Measurements from ENCODE around the gene BMF. TPM values are rescaled to one million over a fixed set of nuclear protein-coding genes. Genes with fewer than 3 reads are reported as not detected.
"Not testable (repeated sequence)": the region's sequence is repeated elsewhere in the genome, so short reads cannot be mapped to it uniquely, and the experiment has no call there.

The BMF gene
- total RNA-seq, 1 donor from 2014 or later: 18.4 TPM

GRCh38 chr15:40087991-40088928 is 20.4 kb downstream of the BMF start:
- no peak for DNase-seq

DNA sequence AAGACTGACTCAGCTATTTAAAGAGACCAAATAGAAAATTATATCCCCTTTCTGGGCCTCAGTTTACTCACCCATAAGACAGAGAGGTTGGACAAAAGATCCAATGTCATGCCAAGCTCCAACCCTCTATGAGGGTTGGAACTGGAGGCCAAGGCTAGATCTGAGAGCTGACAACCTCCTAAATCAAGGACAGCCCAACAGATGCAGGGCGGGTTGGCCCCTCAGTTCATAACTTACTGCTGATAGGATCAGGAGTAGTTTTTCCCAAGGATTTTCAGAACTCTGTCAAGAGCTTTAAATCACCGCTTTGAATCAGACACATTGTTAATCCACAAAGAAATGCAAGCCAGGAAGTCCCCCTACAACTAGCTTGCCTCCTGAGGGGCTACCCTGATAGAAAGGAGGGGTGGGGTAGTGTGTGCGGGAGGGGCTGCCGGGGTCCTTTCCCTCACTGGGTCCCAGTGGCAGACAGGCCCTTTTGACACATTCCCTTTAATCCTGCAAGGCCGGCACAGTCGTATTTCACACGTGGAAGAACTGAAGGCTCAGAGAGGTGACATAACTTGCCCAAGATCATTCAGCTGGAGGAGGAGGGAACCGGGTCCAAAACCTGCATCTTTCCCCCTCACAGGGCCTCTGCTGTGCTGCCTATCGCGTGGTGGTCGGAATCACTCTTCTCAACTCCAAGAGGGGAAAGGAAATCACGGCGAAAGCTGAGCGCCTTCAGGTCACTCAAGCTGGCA is 21.4 kb downstream of the BMF start:
- no peak for DNase-seq

GRCh38 chr15:40085266-40085665 is 23.4 kb downstream of the BMF start:
- no peak for DNase-seq

- no peak for DNase-seq
Measured at GRCh38 chr15:40084650-40085049, 24.0 kb downstream of the BMF start.

- no peak for DNase-seq
Measured at GRCh38 chr15:40082195-40082883, 26.3 kb downstream of the BMF start.

DNA sequence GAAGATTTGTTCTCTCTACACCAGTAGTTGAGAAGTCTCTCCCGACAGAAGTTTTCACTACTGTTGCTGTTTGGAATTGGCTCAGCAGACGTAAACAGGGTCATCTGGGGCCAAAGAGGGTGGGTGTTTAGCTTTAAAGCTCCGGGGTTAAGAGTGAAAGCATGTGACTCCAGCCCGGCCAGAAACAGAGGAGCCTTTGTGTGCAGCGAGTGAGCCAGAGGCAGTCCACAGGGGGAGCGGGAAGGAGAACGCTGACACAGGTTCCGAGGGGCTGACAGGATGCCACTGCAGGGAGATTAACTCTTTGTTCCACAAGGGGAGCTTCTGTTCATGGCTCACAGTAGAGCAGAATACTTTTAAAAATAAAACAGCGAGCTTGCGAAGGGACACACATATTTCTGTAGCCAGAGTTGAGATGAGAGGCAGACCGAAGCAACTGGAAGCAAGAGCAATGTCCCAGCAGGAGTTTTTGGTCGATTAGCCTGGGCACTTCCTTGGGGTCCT is 26.9 kb downstream of the BMF start:
- DNase-seq: peak; percentile 92

DNA sequence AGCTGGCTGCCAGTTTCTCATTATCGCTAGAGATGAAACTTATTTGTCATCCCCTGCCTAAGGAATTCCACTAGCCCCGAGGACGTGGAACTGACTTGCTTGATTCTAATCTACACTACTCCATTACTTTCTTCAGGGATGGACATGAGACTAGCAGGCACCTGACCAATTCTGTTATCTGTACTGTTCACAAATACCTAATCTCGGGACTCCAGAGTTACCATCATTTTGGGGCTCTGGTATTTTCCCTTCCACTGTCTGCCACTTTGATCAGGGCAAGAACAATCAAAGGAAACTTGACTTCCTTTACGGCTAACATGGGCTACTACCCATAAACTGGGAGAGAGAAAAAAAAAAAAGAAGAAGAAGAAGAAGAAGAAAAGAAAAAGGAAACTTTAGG is 27.8 kb downstream of the BMF start:
- peak; percentile 72 for DNase-seq

DNA sequence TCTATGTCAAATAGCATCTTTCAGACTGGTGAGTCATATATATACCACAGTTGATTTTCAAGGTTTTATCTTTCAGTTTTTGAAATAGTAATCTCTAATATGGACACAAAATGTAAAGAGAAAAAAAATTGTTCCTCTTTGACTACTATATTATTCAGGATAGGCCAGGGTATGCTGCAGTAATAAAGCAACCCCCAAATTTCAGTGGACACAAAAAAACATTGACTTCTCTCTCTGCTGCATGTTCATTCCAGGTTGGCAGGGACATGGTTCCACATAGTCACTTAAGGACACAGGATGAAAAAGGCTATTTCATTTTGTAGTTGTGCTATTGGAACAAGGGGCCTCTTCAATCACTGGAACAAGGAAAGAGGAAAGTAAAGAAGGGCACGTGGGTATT is 28.6 kb downstream of the BMF start:
- no peak for DNase-seq

GRCh38 chr15:40079456-40079855 is 29.2 kb downstream of the BMF start:
- no peak for DNase-seq

DNA sequence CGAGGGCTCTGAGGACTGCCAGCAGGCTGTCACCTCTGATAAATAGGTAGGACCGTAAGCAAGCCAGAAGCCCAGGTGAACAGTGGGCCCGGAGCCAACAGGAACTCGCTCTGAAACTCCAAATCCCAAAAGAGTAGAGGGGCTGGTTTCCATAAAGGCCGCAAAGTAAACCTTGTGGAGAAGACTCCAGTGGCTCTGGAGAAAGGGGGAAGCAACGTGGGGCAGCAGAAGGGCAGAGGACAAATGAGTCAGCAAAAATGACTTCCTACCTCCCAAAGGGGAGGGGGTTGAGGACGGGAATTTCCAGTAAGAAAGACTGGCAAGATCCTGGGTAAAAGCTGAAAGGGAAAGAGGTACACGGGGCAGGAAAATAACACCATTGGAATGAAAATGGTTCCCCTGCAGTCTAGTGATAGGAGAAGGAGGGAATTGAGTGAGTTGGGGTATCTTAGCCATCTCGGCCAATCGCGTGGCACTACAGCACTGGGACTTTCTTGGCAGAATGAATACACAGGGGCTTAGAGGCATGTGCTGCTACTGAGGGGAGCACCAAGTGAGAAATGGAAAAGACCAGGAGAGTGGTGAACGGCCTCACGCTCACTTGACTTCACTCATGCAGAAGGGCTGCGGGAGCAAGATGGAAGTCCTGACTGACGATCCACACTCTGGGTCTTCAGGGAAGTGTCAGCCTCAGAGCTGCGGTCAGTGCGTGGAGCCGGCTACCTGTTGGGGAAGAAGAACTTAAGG is 33.2 kb downstream of the BMF start:
- DNase-seq: peak; percentile 53

DNA sequence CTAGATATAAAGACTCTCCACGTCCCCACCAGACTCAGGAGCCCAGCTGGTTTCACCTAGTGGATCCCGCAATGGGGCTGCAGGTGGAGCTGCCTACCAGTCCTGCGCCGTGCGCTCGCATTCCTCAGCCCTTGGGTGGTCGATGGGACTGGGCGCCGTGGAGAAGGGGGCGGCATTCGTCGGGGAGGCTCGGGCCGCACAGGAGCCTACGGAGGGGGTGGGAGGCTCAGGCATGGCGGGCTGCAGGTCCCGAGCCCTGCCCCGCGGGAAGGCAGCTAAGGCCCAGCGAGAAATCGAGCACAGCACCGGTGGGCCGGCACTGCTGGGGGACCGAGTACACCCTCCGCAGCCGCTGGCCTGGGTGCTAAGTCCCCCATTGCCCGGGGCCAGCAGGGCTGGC is 34.0 kb downstream of the BMF start:
- DNase-seq: not testable (repeated sequence)

GRCh38 chr15:40073716-40074490 is 34.8 kb downstream of the BMF start:
- not testable (repeated sequence) for DNase-seq

- peak; percentile 63 for DNase-seq
Measured at GRCh38 chr15:40072216-40072990, 36.3 kb downstream of the BMF start.

DNA sequence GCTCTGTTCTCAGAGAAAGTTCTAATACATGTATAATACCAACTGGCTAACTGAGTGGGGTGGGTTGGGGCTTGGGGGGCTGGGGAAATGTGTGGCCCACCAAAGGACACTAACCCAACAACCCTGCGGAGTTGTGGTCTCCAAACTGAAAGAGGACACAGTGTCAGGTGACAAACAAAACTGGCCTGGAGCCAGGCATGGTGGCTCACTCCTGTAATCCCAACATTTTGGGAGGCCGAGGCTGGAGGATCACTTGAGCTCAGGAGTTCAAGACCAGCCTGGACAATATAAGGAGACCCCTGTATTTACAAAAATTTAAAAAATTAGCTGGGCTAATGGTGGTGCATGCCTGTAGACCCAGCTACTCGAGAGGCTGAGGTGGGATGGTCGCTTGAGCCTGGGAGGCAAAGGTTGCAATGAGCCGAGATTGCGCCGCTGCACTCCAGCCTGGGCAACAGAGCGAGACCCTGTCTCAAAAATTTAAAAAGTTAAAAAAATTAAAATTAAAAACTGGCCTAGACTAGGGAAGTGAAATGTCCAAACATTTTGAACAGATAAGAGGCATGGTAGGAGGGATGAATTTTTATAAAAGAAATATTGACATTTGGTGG is 38.0 kb downstream of the BMF start:
- DNase-seq: no peak

- DNase-seq: no peak
Measured at GRCh38 chr15:40070166-40070557, 38.5 kb downstream of the BMF start.

GRCh38 chr15:40069178-40070165 is 39.2 kb downstream of the BMF start:
- peak; percentile 87 for DNase-seq

DNA sequence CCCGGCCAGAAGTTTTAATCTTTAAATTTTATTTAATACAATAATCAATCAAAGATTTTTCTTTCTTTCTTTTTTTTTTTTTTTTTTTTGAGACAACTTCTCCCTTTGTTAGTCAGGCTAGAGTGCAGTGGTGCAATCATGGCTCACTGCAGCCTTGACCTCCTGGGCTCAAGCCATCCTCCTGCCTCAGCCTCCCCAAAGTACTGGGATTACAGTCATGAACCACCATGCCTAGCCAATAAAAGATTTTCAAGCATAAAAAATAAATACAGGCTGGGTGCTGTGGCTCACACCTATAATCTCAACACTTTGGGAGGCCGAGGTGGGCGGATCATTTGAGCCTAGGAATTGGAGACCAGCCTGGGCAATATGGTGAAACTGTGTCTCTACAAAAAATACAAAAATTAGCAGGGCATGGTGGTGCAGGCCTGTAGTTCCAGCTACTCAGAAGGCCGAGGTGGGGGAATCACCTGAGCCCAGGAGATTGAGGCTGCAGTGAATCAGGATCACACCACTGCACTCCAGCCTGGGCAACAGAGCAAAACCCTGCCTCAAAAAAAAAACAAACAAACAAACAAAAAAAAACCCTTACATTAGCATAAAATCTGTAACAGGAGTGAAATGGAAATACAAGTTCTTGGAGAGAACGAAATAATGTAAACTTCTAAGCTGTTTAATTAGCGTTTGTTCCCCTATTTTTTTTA is 40.6 kb downstream of the BMF start:
- no peak for DNase-seq

DNA sequence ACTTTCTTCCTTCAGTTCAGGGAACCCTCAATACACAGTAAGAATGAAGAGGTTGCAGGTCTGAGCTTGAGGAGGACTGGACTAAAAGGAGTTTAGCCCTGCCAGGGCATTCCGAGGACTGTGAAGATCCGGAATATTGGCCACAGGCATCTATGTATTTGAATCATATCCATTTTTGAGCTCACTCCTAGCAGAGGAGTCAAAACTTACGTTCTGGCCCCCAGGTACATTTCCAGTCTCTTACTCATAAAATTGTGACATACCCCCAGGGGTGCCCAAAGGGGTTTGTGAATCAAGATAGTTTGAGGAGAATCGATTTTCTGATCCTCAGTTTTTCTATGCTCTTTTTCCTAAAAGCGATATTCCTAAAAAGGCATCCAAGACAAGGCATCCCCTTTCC is 42.1 kb downstream of the BMF start:
- no peak for DNase-seq

Measured in dermis blood vessel endothelial cell (primary cell).